Stimulated activated naive CD8-positive, alpha-beta T cell treated with anti-CD3 and anti-CD28 coated beads, Interleukin-15, Interleukin-2, amounts not matched to agents 100 U/mL and 50 U/mL, for 24 hours (primary cell): Measurements from ENCODE around the gene RPTOR.
"Not testable (repeated sequence)": the region's sequence is repeated elsewhere in the genome, so short reads cannot be mapped to it uniquely, and the experiment has no call there.

ENCODE experiments used
- ATAC-seq: fragments of 150-1000 bp; cut with Tn5 transposase; one replicate; pipeline ENCODE4 v1.10.0; 2021
- DNase-seq: peaks from one replicate; pipeline ENCODE4 v3.0.0; 2021

RPTOR gene

DNA sequence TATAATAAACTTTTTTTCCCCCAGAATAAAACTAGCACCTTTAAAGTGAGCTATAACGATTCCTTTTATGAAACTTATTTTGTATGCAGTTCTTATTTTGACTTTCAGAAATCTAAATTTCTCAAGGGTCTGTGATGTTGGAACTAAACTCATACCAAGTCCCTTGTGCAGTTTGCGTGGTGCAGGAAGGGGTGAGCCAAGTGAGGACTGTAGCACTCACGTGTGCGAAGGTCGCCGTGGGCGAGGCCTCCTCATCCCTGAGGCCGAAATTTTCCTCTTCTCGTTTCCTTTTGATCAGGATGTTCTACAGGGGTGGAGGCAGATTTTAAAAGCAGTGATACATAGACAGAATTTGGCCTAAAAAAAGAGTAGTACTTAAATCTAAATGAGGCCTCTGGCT lies 73.7 kb downstream of the RPTOR start:
- peak; percentile 69 for ATAC-seq
- peak; percentile 30 for DNase-seq

DNA sequence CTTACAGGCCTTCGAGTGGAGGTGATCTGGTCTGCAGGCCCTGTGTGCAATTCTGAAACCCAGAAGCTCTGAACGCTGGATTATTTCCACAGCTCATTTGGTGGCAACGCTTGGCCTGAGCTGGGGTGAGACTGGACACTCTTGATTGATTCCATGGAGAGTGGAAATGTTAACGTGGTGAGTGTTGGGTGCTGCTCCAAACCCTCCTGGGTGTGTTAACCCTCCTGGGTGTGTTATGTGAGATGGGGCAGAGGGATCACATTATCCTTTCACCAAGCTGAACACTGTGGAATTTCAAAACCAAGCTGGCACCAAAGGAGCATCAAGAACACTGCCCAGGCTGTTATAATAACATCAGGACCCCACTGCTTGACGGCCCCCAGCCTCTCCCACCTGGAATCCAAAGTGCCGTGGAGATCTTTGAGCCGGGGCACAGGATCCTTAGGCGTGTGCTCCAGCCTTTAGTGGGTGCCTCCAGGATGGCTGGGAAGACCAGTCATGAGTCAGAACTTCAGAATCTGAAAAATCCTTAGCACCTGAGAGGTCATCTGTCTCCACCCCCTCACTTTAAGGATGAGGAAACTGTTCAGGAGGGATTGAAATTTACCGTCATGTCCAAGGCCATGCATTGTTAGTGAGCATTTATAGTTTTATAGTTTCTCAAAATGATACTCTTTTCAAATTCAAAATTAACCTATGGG lies 75.0 kb downstream of the RPTOR start:
- DNase-seq: no peak

DNA sequence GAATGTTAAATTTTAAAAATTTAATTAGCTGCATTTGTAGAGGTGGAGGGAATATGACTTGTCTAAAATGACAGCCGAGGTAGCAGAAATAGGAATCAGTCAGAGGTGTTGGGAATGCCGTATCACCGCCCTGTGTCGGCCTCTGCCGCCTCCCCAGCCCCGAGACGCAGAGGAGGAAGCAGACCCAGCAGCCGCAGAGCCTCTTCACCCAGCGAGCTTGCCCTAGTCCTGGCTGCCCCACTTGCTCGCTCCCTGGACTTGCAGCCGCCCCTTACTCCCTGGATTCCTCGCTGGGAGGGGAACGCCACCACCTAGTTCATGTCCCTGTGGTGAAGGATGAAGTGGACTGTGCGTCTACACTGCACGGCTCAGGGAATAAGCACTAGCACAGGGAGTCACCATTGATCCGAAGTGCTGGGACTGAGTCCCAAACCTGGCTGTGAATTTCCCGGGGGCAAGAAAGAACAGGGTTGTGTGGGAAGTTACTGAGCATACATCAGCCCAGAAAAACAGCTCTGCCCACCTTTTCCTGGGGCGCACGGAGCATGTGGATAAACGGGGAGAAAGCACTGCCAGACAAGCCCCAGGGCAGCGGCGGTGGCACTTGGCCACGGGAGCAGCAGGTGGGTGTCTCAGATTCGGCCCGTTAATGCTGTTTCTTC lies 76.8 kb downstream of the RPTOR start:
- DNase-seq (no peak), ATAC-seq (no peak)

More for the DNA sequence above, 75.0 kb downstream of the RPTOR start:
- ATAC-seq: no peak

DNA sequence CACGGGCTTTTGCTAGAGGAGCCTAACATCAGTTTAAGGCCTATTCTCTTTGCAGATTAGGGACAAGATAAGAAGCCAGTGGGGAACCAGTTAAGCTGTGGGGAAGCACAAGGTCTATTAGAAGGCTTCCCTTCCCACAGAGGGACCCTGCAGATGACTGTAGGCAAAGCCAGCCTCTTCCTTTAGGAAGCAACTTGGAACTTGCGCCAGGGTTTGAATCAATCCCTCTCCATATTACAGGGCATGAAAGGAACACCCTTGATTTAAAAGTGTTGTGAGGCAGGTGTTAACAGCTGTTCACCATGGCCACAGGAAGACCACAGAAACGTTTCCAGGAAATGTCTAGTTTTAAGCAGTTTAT lies 77.3 kb downstream of the RPTOR start:
- DNase-seq: no peak
- ATAC-seq: no peak

DNA sequence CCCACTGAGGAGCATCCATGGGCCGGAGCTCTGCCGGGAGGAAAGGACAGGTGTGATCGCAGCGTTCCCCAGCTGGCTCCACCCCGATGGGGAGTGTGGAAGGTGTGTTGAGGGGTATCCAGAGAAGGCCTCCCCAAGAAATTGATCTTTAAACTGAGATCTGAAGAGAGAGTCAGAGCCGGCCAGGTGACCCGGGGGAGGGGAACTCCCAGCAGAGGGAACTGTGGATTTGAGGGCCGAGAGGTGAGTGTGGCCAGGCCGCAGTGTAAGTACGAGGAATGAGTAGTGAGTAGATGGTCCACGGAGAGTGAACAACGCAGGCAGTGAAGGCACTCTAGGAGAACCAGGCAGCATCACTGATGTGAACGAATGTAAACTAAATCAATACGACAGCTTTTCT lies 80.2 kb downstream of the RPTOR start:
- DNase-seq (no peak), ATAC-seq (no peak)

DNA sequence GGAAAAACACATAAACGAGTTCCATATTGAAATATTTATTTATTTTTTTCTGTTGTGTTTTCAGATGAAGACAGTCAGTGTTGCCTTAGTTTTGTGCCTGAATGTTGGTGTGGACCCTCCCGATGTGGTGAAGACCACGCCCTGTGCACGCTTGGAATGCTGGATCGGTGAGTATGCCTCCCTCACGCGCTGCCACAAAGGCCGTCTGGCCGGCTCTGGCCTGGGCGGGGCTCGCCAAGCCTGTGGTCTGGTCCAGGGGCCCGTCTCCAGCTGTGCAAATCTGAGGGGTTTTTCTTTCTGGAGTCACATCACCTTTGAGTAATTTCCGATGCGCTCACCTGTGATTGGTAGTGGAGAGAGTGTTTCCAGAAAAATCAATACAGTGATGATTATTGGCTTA lies 81.0 kb downstream of the RPTOR start:
- DNase-seq: no peak
- ATAC-seq: no peak

DNA sequence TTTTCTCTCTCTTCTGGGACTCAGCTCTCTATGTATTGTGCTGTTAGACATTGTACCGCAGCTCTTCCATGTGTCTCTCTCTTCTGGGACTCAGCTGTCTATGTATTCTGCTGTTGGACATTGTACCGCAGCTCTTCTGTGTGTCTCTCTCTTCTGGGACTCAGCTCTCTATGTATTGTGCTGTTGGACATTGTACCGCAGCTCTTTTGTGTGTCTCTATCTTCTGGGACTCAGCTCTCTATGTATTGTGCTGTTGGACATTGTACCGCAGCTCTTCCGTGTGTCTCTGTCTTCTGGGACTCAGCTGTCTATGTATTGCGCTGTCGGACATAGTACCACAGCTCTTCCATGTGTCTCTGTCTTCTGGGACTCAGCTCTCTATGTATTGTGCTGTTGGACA lies 84.2 kb downstream of the RPTOR start:
- not testable (repeated sequence) for ATAC-seq, DNase-seq

DNA sequence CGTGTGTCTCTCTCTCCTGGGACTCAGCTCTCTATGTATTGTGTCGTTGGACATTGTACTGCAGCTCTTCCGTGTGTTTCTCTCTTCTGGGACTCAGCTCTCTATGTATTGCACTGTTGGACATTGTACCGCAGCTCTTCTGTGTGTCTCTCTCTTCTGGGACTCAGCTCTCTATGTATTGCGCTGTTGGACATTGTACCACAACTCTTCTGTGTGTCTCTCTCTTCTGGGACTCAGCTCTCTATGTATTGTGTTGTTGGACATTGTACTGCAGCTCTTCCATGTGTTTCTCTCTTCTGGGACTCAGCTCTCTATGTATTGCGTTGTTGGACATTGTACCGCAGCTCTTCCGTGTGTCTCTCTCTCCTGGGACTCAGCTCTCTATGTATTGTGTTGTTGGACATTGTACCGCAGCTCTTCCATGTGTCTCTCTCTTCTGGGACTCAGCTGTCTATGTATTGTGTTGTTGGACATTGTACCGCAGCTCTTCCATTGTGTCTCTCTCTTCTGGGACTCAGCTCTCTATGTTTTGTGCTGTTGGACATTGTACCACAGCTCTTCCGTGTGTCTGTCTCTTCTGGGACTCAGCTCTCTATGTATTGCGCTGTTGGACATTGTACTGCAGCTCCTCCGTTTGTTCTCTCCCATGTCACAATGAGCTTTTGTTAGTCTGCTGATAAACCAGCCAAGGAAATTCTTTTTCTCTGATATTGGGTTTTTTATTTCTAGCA lies 84.8 kb downstream of the RPTOR start:
- no peak for DNase-seq
- no peak for ATAC-seq

DNA sequence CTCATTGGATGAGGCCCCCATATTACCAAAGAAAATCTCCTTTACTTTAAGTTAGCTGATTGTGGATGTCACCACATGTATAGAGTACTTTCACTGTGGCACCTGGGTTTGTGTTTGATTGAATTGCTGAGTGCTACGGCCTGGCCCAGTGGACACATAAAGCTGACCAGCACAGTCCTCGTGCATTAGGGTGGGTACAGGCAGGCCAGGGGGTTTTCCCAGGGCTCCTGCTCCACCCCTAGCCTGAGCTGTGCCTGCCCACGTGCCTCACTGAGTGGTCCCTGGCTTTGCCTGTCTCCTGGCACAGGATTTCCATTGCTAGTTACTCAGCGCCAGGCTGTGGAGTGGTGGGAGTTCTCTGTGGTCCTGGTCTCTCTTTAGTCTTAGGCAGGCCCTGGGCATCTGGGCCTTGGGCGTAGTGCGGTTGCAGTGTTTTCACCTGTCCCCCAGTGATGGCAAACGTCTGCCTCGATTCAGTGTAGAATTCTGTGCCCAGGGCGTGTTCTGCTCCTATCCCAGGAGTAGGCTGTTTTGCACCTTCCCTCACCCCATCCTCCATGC lies 86.0 kb downstream of the RPTOR start:
- ATAC-seq (peak; percentile 59), DNase-seq (no peak)

DNA sequence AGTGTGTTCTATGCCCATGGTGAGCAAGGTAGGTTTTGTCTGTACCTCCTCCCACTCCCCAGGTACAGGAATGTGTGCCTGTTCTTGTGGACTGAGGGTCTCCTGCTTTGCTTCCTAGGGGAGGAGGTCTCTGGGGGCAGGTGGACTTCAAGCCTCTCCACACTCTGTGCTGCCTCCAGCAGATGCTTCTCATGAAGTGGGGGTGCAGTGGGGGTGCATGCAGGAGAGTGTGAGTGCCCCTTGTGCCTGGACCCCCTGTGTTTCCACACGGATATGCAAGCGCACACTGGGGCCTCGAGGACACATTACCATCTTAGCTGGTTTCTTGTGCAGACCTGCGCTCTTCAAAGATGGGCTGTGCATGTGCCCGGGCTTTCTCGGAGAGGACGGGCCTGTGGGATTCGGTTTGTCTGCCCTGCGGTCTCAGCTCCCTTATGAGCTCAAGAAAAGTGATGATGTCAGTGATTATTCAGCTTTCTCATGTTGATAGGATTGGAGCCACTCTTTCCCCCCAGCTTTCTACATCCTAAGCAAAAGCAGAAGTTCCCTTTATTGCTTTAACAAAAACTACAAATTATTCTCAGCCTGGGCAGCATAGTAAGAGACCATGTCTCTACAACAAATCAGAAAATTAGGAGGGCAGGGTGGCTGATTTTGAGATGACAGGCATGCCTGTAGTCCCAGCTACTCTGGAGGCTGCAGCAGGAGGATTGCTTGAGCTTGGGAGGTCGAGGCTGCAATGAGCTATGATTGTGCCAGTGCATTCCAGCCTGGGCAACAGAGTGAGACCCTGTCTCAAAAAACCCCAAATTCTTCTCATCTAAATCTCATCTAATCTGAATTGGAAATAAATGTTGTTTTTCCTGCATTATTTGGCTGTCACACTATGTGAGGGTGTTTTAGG lies 86.8 kb downstream of the RPTOR start:
- DNase-seq (no peak), ATAC-seq (no peak)

DNA sequence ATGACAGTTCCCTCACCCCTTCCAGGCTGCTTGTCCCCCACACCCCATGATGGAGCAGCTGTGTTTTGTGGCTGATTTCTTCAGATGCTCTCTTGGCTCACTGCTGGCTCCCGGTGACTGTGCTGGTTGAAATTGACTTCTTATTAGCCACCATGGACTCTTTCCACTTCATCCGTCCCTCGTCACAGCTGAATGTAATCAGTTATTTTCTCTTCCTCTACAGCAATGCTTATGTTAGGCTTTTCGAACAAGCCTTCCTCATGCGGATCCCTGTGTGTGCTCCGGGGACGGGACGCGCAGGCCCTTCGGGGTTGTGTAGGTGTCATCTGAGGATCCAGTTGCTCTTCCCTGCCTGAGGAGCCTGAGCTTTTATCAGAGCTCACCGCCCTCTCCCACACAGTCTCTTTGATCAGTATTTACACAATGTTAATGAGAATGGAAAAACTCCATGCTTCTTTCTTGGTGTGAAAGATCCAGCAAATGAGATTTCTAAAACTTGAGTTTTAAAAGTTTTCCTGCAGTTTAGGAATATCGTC lies 87.5 kb downstream of the RPTOR start:
- no peak for ATAC-seq
- no peak for DNase-seq

DNA sequence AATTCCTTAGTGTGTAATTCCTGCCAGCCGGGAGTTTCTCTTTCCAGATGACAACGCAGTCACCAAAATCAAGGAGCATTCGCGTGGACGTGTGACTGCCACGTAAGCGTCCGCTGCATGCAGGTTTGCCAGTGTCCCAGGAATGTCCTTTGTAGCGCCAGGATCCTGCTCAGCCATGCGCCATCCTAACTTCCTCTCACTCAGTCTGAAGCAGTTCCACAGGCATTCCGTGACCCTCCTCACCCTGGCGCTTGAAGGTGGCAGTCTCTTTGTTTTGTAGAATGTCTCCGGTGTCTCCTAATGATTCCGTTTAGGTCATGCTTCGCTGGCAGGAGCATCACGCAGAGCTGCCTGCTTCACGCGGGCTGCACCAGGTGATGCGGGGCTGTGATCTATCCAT lies 88.6 kb downstream of the RPTOR start:
- DNase-seq (no peak), ATAC-seq (no peak)

DNA sequence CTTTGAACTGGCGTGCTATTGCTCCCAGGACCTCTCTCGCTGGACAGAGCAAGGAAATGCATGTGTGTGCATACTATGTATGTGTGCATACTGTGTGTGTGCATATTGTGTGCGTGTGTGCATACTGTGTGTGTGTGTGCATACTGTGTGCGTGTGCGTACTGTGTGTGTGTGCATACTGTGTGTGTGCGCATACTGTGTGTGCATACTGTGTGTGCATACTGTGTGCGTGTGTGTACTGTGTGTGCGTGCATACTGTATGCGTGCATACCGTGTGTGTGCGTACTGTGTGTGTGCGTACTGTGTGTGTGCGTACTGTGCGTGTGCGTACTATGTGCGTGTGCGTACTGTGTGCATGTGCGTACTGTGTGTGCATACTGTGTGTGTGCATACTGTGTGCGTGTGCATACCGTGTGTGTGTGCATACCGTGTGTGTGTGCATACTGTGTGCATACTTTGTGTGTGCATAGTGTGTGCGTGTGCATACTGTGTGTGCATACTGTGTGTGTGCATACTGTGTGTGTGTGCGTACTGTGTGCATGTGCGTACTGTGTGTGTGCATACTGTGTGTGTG lies 89.4 kb downstream of the RPTOR start:
- DNase-seq: no peak
- no peak for ATAC-seq

DNA sequence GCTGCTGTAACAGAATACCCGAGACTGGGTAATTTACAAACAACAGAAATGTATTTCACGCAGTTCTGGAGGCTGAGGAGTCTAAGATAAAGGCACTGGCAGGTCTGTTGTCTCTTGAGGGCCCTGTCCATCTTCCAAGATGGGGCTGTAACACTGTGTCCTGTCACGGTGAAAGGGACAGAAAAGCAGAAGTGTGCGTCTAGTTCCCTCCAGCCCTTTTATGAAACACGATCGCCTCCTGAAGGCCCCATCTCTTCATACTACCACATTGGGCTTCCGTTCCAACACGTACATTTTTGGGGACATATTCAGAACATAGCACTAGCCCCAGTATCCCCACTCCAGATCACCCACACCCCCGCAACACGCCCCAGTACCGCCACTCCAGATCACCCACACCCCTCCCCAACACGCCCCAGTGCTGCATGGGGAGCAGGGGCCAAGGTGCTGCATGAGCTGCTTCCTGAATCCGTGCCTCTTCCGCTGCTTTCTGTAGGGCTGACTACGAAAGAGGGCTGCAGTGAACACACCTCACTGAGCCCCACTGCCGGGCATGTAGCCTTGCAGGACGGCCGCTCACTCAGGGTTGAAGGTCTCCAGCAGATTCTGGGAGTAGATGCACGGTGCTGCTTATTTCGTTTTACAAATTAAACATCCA lies 91.9 kb downstream of the RPTOR start:
- DNase-seq (no peak), ATAC-seq (no peak)

DNA sequence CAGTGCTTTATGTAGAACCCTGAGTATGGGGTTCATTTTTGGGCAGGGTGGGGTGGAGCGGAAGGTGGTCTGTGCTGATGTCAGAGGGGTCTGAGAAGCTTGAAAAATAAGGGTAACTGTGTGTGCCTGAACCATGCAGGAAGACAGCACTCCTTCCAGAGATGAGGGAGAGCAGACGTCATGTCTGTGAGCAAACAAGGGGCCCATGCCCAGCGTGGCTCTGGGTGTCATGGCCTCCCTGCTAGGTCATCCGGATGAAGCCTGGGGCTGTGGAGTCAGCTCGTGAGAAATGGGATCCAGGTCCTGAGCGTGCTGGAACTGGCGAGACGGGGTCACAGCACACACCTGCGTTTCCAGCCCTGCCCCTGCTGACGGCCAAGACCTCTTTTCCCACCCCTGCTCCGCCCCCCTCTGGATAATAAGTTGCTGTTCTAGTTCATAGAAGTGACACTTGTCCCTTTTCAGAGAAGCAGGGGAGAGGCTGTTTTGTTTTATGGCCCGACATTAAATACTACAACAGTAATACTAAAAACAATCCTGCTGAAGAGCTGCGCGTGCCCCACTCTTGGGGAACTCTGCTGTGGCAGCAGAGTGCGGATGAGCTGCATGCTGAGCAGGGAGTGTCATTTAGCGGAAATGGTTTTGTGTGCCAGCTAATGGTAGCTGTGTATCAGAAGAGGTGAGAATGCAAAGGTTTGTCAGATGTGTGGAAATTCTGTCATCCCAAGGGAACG lies 92.6 kb downstream of the RPTOR start:
- ATAC-seq: no peak
- no peak for DNase-seq

DNA sequence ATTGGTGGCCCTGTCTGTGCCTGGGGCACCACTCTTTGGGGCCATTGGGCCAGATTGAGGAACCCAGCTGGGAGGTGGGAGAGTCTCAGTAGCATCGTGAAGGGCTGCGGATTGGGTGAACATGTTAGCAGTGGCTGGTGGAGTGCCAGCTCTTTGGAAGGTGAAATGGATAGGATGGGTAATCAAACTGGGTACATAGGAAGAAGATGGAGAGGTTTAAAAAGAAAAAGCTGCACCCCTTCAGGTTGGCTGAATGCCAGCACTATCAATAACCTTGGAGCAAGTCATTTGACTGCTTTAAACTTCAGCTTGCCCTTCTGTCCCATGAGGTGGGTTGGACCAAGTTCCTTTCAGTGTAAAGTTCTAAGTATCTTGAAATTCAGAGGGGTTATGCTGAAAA lies 95.0 kb downstream of the RPTOR start:
- no peak for ATAC-seq
- no peak for DNase-seq

DNA sequence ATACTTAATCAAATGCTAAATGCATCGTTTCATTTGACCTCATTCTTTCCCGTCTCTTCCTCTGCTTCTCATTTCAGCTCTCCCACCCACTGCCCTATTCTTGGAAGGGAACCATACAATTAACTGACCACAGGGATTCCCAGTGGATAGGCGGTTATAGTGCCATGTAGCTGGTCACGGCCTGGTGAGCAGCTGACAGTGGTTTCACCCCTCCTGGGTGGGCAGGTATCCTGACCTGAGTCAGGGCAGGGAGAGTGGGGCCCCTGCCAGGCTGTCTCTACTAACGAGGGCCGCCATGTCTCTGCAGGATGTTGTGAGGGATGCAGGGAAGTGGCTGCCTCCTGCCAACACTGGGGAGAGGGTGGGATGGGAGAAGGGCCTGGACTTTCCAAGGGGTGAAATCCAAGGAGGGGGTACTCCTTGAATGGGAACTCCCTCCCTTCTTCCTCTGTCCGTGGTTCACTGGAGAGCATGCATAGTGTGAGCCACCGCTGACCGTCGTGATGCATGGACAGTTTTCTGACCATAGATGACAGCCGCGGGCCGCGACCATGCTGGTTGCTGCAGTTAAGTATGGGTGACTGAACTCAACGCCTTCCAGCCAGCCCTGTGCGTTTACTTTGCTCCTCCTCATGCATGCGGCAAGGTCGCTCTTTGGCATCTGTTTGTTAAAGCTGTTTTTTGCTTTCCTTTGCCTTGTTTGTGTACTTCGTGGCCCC lies 95.9 kb downstream of the RPTOR start:
- no peak for DNase-seq
- no peak for ATAC-seq

DNA sequence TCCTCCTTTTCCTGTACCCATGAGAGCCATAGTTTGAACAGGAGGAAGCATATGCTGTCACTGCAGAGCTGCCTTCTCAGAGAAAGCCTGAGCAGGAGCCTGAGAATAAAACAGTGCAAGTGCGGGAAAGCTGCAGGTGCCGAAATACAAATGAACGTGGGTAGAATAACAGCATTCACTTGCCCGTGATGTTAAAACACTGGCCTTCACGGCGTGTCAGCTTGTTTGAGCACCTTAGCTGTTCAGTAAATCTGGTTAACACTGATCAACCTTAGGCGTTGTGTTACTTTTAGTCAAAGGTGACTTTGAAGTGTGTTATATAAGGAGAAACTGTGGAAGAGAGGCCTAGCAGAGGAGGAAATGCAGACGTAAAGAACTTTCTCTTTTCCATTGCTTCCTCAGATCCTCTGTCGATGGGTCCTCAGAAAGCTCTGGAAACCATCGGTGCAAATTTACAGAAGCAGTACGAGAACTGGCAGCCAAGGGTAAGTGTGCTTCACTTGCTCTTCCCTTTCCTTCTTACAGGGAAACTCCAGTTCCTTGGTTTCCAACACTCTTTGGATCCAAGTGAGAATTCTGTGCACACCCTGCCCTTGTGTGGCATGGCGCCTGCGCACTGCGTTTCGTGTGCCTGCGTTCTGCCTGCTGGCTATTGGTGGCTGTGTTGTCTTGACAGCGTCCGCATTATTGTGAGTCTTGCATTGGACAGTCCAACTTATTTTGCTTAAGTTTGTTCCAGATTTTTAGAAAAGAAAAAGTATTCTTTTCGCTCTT lies 98.9 kb downstream of the RPTOR start:
- ATAC-seq (no peak), DNase-seq (no peak)

DNA sequence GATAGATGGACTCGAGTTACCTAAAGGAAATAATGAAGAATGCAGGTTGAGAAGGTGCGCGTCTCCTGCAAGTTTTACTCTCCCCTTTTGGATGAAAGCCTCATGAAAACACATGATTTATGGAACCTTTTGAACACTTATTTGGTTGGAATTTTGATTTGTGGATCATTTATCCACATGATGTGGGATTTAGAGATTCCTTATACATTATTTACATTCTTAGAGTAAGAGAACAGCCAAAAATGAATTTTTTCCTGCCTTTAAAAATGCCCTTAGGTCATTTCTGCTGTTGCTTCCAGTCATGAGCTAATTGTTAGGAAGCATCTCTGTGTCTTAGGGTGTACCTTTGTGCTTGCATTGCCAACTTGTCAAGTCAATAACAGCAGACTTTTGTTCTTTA lies 99.9 kb downstream of the RPTOR start:
- ATAC-seq (no peak), DNase-seq (no peak)
